ENCODE results near the gene GNL2. TPM values are rescaled to one million over a fixed set of nuclear protein-coding genes. Genes with fewer than 3 reads are reported as not detected.

Gene GNL2
- total and polyA plus RNA-seq, 10 of the 15 experiments (the other 5 are each of a cell fraction or from before 2014, with no cell fraction given): 64.2 to 167 (median 88.2) TPM

GRCh38 chr1:37631036-37631435, 35.3 kb upstream of the GNL2 start:
- Histone ChIP-seq H3K4me2 (ENCODE audit: control insufficient read depth, insufficient read depth) (no peak overlapping the region), H3K79me2 (ENCODE audit: control insufficient read depth, insufficient read depth, low read length) (no peaks in the 10 kb centered on the region), H3K27ac (ENCODE audit: control insufficient read depth, insufficient read depth) (no peak overlapping the region), H4K20me1 (ENCODE audit: control insufficient read depth, insufficient read depth) (no peaks in the 10 kb centered on the region), H3K4me3 (no peak overlapping the region), H2AFZ (ENCODE audit: control insufficient read depth, low read depth, low read length) (no peak overlapping the region), H3K36me3 (ENCODE audit: control insufficient read depth in 2 of 2, insufficient read depth in 2 of 2, low read length in 1 of 2) (no peaks in the 10 kb centered on the region), H3K9me3 (replicated peaks; ENCODE audit: control insufficient read depth, insufficient read depth, low read length) (no peaks in the 10 kb centered on the region), H3K9ac (ENCODE audit: control insufficient read depth, insufficient read depth, low read length) (no peak overlapping the region), H3K27me3 (replicated peaks in 1 of 2; ENCODE audit: control insufficient read depth in 2 of 2, insufficient read depth in 2 of 2, low read length in 1 of 2) (peaks cover 23 to 34% of the 10 kb centered on the region in 2 experiments), H3K4me1 (ENCODE audit: control insufficient read depth, insufficient read depth, low read length) (no peaks in the 10 kb centered on the region)
- WGBS (ENCODE audit: insufficient coverage, insufficient replicate concordance, low lambda C conversion rate, missing lambda C conversion rate): 36% methylated on average over 5 of the region's 5 CpGs
- POLR2A ChIA-PET: no interaction called here
- in situ Hi-C loops (cut with MboI): no loop called here
- TF ChIP-seq RAD51 (IDR thresholded peaks at IDR 0.05): no peak
- SMC1A ChIA-PET (ENCODE audit: uncharacterized antibody, unreplicated experiment): interaction anchor here (1.6 kb wide), 1 partner anchor 33 kb away, joined by 4 read pairs; no protein-coding TSS in a partner anchor
- FAIRE-seq: no peak
- RAD21 ChIA-PET (ENCODE audit: unreplicated experiment): no interaction called here
- CTCF ChIA-PET: no interaction called here
- ATAC-seq: no peak
- intact Hi-C loops (cut with micrococcal nuclease; ENCODE audit: unreplicated experiment): no loop called here
- DNase-seq (ENCODE audit: low read depth, low spot score): no peak
- BruUV-seq (replicated peaks): no TSS peak

GRCh38 chr1:37630426-37631028, 34.8 kb upstream of the GNL2 start:
- RAD21 ChIA-PET (ENCODE audit: unreplicated experiment): no interaction called here
- 9% methylated on average over 15 of the region's 15 CpGs for WGBS (ENCODE audit: insufficient coverage, insufficient replicate concordance, low lambda C conversion rate, missing lambda C conversion rate)
- intact Hi-C loops (cut with micrococcal nuclease; ENCODE audit: unreplicated experiment): no loop called here
- Histone ChIP-seq H4K20me1 (ENCODE audit: control insufficient read depth, insufficient read depth) (no peaks in the 10 kb centered on the region), H3K36me3 (ENCODE audit: control insufficient read depth in 2 of 2, insufficient read depth in 2 of 2, low read length in 1 of 2) (no peaks in the 10 kb centered on the region), H3K9me3 (replicated peaks; ENCODE audit: control insufficient read depth, insufficient read depth, low read length) (no peaks in the 10 kb centered on the region), H3K4me2 (ENCODE audit: control insufficient read depth, insufficient read depth) (no peak overlapping the region), H3K27ac (ENCODE audit: control insufficient read depth, insufficient read depth) (no peak overlapping the region), H3K79me2 (ENCODE audit: control insufficient read depth, insufficient read depth, low read length) (no peaks in the 10 kb centered on the region), H3K27me3 (replicated peaks in 1 of 2; ENCODE audit: control insufficient read depth in 2 of 2, insufficient read depth in 2 of 2, low read length in 1 of 2) (peaks cover 19 to 34% of the 10 kb centered on the region in 2 experiments), H3K4me3 (no peak overlapping the region), H3K4me1 (ENCODE audit: control insufficient read depth, insufficient read depth, low read length) (no peaks in the 10 kb centered on the region), H2AFZ (ENCODE audit: control insufficient read depth, low read depth, low read length) (no peak overlapping the region), H3K9ac (ENCODE audit: control insufficient read depth, insufficient read depth, low read length) (no peak overlapping the region)
- peak; percentile 36 for ATAC-seq
- no peak for FAIRE-seq
- TF ChIP-seq CHD2 (IDR thresholded peaks at IDR 0.05; ENCODE audit: borderline replicate concordance, low read depth, low read length) (no peak), EGR1 (IDR thresholded peaks at IDR 0.05; ENCODE audit: borderline replicate concordance in 1 of 2, low read depth in 2 of 2, low read length in 2 of 2) (0 out of 3 replicates have a peak, but pooled peaks of 1 of the 2 experiments have one; percentile 27)
- CTCF ChIA-PET: no interaction called here
- in situ Hi-C loops (cut with MboI): no loop called here
- POLR2A ChIA-PET: no interaction called here
- no TSS peak for BruUV-seq (replicated peaks)
- no peak for DNase-seq (ENCODE audit: low read depth, low spot score)
- SMC1A ChIA-PET (ENCODE audit: uncharacterized antibody, unreplicated experiment): no interaction called here
